Vein endothelial cell (primary cell): ENCODE measurements around the gene BRPF1. TPM values are rescaled to one million over a fixed set of nuclear protein-coding genes. Genes with fewer than 3 reads are reported as not detected.

Experiments
- total RNA-seq: library from RNA; depleted of rRNA; stranded (reverse); fragments of >200 nt; gene quantifications from 2 replicates; pipeline ENCODE4 v1.2.3, GENCODE V29; 2012

Gene BRPF1
- total RNA-seq: 30.9 and 34.3 TPM in 2 replicates

DNA sequence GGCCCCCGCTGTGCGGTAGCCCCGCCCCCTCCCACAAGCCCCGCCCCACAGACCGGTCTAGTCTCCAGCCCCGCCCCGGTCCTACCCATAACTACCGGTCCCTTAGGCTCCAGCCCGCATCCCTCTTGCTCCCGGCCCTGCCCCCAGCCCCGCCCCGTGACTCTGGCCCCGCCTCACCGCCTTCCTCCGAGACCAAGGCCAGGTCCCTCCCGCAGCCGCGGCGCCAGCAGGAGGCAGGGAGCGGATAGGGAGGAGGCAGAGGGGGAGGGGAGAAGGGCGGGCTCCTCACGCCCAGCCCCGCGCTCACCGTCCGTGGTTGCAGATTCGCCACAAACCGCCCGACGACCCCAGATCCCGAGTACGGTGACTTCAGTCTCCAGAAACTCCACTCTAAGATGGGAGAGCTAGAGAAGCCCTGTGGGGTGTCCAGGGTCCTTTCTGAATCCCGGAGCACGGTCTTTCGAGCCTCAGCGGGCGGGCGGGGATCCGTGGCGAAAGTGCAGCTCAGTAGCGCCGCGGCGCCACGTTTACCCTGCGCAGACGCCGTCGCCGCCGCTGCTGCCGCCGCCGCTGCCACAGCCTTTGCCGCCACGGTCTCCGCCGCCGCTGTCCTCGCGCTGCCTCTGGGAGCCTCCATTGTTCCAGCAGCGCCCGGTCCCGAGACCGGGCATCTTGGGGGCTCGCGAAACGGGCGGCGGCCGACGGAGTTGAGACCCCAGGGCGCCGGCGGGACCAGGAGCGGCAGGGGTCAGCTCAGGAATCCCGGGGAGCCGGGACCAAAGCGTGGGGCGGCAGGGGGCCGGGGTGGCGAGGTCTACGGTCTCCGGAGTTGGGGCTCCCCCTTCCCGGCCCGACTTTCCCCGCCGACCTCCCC lies at the start of gene BRPF1:
Gene BRPF1, plus strand, starts transcription at position 530 of the 874 bp plus-strand sequence. CDS start 2,406 bp downstream, outside the sequence.

GRCh38 chr3:9703736-9704346 lies 27.7 kb upstream of the BRPF1 start, which contains the start of gene CPNE9:
CPNE9 (plus strand) TSS chr3:9703833; CDS start chr3:9703997, 164 bp downstream.

DNA sequence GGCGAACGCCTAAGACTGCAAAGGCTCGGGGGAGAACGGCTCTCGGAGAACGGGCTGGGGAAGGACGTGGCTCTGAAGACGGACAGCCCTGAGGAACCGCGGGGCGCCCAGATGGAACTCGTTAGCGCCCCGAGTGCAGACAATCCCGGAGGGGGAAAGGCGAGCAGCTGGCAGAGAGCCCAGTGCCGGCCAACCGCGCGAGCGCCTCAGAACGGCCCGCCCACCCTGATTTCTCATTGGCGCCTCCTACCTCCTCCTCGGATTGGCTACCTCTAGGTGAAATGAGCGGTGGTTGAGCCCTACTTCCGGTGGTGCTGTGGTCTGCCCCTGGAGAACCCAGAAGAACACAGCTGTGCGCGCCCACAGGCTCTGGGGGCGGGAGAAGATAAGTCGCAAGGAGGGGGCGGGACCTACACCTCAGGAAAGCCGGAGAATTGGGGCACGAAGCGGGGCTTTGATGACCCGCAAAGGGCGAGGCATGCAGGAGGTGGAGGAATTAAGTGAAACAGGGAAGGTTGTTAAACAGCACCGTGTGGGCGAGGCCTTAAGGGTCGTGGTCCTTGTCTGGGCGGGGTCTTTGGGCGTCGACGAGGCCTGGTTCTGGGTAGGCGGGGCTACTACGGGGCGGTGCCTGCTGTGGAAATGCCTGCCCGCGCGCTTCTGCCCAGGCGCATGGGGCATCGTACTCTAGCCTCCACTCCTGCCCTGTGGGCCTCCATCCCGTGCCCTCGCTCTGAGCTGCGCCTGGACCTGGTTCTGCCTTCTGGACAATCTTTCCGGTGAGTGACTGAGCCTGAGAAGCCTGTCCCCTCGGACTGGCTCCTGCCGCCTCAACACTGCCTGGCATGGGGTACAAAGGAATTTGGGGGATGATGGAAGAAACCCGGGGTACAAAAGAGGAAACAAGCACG lies 18.4 kb downstream of the BRPF1 start, which contains the start of gene OGG1:
Gene OGG1, plus strand, starts transcription at position 308 of the 911 bp plus-strand sequence. Its CDS starts 335 bp downstream, at position 643.

GRCh38 chr3:9769426-9770275 lies 38.1 kb downstream of the BRPF1 start, which contains the start of gene CAMK1:
CAMK1 (minus strand) TSS chr3:9769947; CDS start chr3:9767749, 2,198 bp downstream.

GRCh38 chr3:9792405-9793160 lies 61.0 kb downstream of the BRPF1 start, which contains the start of the genes ARPC4 and TADA3:
ARPC4 (plus strand) TSS chr3:9793082; CDS start chr3:9793122, 40 bp downstream.
TADA3 (minus strand) TSS chr3:9792473; CDS start chr3:9791466, 1,007 bp downstream.

Other genes starting within 250 kb of the BRPF1 start
- gene LHFPL4, start 177.9 kb upstream of the BRPF1 start, total RNA-seq: under 0.01 TPM in 1 of 2 replicates, not detected in the other
- 59.8 and 61.4 TPM in 2 replicates for gene MTMR14, start 82.2 kb upstream of the BRPF1 start, total RNA-seq
- not detected in 2 replicates for gene CPNE9, start 27.9 kb upstream of the BRPF1 start, total RNA-seq
- 22.9 and 27.8 TPM in 2 replicates for gene OGG1, start 18.2 kb downstream of the BRPF1 start, total RNA-seq
- 23.2 and 25.2 TPM in 2 replicates for gene CAMK1, start 38.2 kb downstream of the BRPF1 start, total RNA-seq
- 50.6 and 56.7 TPM in 2 replicates for gene TADA3, start 60.7 kb downstream of the BRPF1 start, total RNA-seq
- gene ARPC4, start 61.3 kb downstream of the BRPF1 start, total RNA-seq: 355 and 367 TPM in 2 replicates
- 21.8 and 26.1 TPM in 2 replicates for gene TTLL3, start 78.5 kb downstream of the BRPF1 start, total RNA-seq
- 24.4 and 30.1 TPM in 2 replicates for gene RPUSD3, start 112.3 kb downstream of the BRPF1 start, total RNA-seq
- gene CIDEC, start 148.5 kb downstream of the BRPF1 start, total RNA-seq: not detected in 2 replicates
- gene JAGN1, start 158.9 kb downstream of the BRPF1 start, total RNA-seq: 25.2 and 26.9 TPM in 2 replicates
- 0.33 and 0.57 TPM in 2 replicates for gene IL17RE, start 171.1 kb downstream of the BRPF1 start, total RNA-seq
- 15.9 and 28.4 TPM in 2 replicates for gene IL17RC, start 185.4 kb downstream of the BRPF1 start, total RNA-seq
- gene CRELD1, start 202.1 kb downstream of the BRPF1 start, total RNA-seq: 19.1 and 25.2 TPM in 2 replicates
- 2.0 TPM in 2 replicates for gene PRRT3, start 220.7 kb downstream of the BRPF1 start, total RNA-seq